ENCODE measurements around the gene CNTNAP2.

Gene CNTNAP2

DNA sequence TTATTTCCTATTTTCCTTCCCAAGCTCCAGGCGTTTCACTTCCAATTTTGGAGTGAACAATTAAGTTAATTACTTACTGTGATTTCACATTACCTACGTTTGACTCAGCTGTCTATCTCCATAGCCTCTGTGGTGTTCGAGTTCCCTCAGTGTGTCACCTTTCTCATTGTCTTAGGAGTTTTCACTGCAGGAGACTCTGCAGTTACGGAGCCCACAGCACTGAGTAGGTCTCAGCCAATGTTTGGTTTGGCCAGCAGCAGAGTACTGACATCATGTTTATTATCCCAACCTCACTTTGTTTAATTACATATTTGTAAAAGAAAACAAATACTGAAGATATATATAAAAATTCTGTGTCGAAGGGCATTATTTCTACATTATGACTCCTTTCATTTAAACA, 1123.9 kb downstream of the CNTNAP2 start:
- Histone ChIP-seq H3K36me3 (ENCODE audit: control insufficient read depth in 2 of 2, insufficient read depth in 1 of 2, low read length in 2 of 2) (no peaks in the 10 kb centered on the region), H3K9me3 (ENCODE audit: control insufficient read depth, insufficient read depth, low read depth, low read length) (no peaks in the 10 kb centered on the region; the same call in 1 of the 2 replicates), H3K4me1 (ENCODE audit: control insufficient read depth, insufficient read depth, low read length) (no peaks in the 10 kb centered on the region), H3K27ac (ENCODE audit: extremely low read depth, low read depth, low read length) (no peak overlapping the region), H3K4me3 (ENCODE audit: low read depth, low read length) (no peak overlapping the region)
- ChIA-PET POLR2A (no interaction called here), CTCF (interaction anchor here (0.7 kb wide), 2 partner anchors 367 to 1158 kb away, joined by 3 read pairs; no protein-coding TSS in a partner anchor)
- TF ChIP-seq SCRT1 (tag by site-specific recombination; IDR thresholded peaks at IDR 0.05; ENCODE audit: borderline replicate concordance), result no peak
- TF ChIP-seq ZNF391 (tag by site-specific recombination; IDR thresholded peaks at IDR 0.05; ENCODE audit: borderline replicate concordance, low read depth), result no peak
- TF ChIP-seq ZFP69B (tag by site-specific recombination; IDR thresholded peaks at IDR 0.05), result no peak

- H3K27ac ChIP-seq (ENCODE audit: extremely low read depth, low read depth, low read length), result no peak overlapping the region
- H3K4me3 ChIP-seq (ENCODE audit: low read depth, low read length), result no peak overlapping the region
- no peak for TF ChIP-seq ZNF560 (tag by site-specific recombination; IDR thresholded peaks at IDR 0.05; ENCODE audit: borderline replicate concordance)
- peak; percentile 33 for TF ChIP-seq ZNF654 (tag by site-specific recombination; IDR thresholded peaks at IDR 0.05; ENCODE audit: low read depth)
- no peak for TF ChIP-seq ZNF416 (tag by site-specific recombination; IDR thresholded peaks at IDR 0.05)
- TF ChIP-seq, protein P1, sequence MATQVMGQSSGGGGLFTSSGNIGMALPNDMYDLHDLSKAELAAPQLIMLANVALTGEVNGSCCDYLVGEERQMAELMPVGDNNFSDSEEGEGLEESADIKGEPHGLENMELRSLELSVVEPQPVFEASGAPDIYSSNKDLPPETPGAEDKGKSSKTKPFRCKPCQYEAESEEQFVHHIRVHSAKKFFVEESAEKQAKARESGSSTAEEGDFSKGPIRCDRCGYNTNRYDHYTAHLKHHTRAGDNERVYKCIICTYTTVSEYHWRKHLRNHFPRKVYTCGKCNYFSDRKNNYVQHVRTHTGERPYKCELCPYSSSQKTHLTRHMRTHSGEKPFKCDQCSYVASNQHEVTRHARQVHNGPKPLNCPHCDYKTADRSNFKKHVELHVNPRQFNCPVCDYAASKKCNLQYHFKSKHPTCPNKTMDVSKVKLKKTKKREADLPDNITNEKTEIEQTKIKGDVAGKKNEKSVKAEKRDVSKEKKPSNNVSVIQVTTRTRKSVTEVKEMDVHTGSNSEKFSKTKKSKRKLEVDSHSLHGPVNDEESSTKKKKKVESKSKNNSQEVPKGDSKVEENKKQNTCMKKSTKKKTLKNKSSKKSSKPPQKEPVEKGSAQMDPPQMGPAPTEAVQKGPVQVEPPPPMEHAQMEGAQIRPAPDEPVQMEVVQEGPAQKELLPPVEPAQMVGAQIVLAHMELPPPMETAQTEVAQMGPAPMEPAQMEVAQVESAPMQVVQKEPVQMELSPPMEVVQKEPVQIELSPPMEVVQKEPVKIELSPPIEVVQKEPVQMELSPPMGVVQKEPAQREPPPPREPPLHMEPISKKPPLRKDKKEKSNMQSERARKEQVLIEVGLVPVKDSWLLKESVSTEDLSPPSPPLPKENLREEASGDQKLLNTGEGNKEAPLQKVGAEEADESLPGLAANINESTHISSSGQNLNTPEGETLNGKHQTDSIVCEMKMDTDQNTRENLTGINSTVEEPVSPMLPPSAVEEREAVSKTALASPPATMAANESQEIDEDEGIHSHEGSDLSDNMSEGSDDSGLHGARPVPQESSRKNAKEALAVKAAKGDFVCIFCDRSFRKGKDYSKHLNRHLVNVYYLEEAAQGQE (tag by site-specific recombination; IDR thresholded peaks at IDR 0.05), result no peak
- no peaks in the 10 kb centered on the region for H3K9me3 ChIP-seq (ENCODE audit: control insufficient read depth, insufficient read depth, low read depth, low read length)
- ChIA-PET CTCF (interaction anchor here (0.7 to 0.8 kb wide), 4 partner anchors 279 to 1240 kb away, joined by 3 to 6 read pairs (median 3); no protein-coding TSS in a partner anchor), POLR2A (no interaction called here)
- H3K36me3 ChIP-seq (ENCODE audit: control insufficient read depth in 2 of 2, insufficient read depth in 1 of 2, low read length in 2 of 2), result no peaks in the 10 kb centered on the region
- H3K4me1 ChIP-seq (ENCODE audit: control insufficient read depth, insufficient read depth, low read length), result no peaks in the 10 kb centered on the region
Observed at GRCh38 chr7:147245274-147245673, 1128.7 kb downstream of the CNTNAP2 start.

DNA sequence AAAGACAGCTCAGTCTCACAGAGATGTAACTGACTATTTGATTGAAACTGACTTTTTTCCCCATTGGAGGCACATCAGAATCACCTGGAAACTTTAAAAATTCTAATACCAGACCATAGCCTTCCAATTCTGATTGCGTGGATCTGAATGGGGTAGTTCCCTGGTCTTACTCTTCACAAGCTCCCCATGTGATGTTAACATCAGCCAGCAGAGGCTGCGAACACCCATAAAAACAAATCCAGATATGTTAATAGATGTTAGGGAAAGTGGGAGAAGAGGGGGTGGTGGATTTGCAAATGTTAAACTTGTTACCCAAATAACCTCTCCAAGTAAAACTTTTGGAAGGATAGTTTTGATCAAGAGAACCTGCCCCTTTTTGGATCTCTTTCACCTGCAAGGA, 1133.4 kb downstream of the CNTNAP2 start:
- TF ChIP-seq, protein P2, sequence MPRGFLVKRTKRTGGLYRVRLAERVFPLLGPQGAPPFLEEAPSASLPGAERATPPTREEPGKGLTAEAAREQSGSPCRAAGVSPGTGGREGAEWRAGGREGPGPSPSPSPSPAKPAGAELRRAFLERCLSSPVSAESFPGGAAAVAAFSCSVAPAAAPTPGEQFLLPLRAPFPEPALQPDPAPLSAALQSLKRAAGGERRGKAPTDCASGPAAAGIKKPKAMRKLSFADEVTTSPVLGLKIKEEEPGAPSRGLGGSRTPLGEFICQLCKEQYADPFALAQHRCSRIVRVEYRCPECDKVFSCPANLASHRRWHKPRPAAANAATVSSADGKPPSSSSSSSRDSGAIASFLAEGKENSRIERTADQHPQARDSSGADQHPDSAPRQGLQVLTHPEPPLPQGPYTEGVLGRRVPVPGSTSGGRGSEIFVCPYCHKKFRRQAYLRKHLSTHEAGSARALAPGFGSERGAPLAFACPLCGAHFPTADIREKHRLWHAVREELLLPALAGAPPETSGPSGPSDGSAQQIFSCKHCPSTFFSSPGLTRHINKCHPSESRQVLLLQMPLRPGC (tag by site-specific recombination; IDR thresholded peaks at IDR 0.05), result no peak
- TF ChIP-seq ZNF777 (tag by site-specific recombination; IDR thresholded peaks at IDR 0.05; ENCODE audit: borderline replicate concordance) (no peak), ZNF23 (tag by site-specific recombination; IDR thresholded peaks at IDR 0.05; ENCODE audit: borderline replicate concordance) (no peak), ZNF341 (tag by site-specific recombination; IDR thresholded peaks at IDR 0.05; ENCODE audit: low read depth) (no peak), ZNF292 (tag by site-specific recombination; IDR thresholded peaks at IDR 0.05; ENCODE audit: borderline replicate concordance, low read depth) (no peak), ZBTB8A (tag by site-specific recombination; IDR thresholded peaks at IDR 0.05) (no peak), ZNF837 (tag by site-specific recombination; IDR thresholded peaks at IDR 0.05) (no peak)
- TF ChIP-seq, protein P3, sequence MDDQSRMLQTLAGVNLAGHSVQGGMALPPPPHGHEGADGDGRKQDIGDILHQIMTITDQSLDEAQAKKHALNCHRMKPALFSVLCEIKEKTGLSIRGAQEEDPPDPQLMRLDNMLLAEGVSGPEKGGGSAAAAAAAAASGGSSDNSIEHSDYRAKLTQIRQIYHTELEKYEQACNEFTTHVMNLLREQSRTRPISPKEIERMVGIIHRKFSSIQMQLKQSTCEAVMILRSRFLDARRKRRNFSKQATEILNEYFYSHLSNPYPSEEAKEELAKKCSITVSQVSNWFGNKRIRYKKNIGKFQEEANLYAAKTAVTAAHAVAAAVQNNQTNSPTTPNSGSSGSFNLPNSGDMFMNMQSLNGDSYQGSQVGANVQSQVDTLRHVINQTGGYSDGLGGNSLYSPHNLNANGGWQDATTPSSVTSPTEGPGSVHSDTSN (CRISPR knock-in tag; IDR thresholded peaks at IDR 0.05), result no peak
- TF ChIP-seq, protein P4, sequence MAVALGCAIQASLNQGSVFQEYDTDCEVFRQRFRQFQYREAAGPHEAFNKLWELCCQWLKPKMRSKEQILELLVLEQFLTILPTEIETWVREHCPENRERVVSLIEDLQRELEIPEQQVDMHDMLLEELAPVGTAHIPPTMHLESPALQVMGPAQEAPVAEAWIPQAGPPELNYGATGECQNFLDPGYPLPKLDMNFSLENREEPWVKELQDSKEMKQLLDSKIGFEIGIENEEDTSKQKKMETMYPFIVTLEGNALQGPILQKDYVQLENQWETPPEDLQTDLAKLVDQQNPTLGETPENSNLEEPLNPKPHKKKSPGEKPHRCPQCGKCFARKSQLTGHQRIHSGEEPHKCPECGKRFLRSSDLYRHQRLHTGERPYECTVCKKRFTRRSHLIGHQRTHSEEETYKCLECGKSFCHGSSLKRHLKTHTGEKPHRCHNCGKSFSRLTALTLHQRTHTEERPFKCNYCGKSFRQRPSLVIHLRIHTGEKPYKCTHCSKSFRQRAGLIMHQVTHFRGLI (tag by site-specific recombination; IDR thresholded peaks at IDR 0.05), result no peak
- no peaks in the 10 kb centered on the region for H3K36me3 ChIP-seq (ENCODE audit: control insufficient read depth in 2 of 2, insufficient read depth in 1 of 2, low read length in 2 of 2)
- no peaks in the 10 kb centered on the region for H3K4me1 ChIP-seq (ENCODE audit: control insufficient read depth, insufficient read depth, low read length)
- ChIA-PET CTCF (interaction anchor here (0.5 to 0.6 kb wide), 4 partner anchors 29 to 818 kb away, joined by 3 to 8 read pairs (median 4); no protein-coding TSS in a partner anchor), POLR2A (interaction anchor here (0.6 kb wide), 1 partner anchor 992 kb away, joined by 4 read pairs; no protein-coding TSS in a partner anchor)
- H3K4me3 ChIP-seq (ENCODE audit: low read depth, low read length), result no peak overlapping the region
- no peak overlapping the region for H3K27ac ChIP-seq (ENCODE audit: extremely low read depth, low read depth, low read length)
- no peaks in the 10 kb centered on the region for H3K9me3 ChIP-seq (ENCODE audit: control insufficient read depth, insufficient read depth, low read depth, low read length)
